NT2/D1 (cell line): Measurements from ENCODE around the gene FOXP4.

Experiments used
- SUZ12 ChIP-seq: IDR thresholded peaks from 2 replicates; pipeline ENCODE4 v1.6.1; 2011; ENCODE audit not compliant: insufficient read length, insufficient read depth; ENCODE audit errors: extremely low read depth
- ZNF274 ChIP-seq: IDR thresholded peaks from 2 replicates; pipeline ENCODE4 v1.6.1; 2011; ENCODE audit warnings: mild to moderate bottlenecking, low read depth, low read length

DNA sequence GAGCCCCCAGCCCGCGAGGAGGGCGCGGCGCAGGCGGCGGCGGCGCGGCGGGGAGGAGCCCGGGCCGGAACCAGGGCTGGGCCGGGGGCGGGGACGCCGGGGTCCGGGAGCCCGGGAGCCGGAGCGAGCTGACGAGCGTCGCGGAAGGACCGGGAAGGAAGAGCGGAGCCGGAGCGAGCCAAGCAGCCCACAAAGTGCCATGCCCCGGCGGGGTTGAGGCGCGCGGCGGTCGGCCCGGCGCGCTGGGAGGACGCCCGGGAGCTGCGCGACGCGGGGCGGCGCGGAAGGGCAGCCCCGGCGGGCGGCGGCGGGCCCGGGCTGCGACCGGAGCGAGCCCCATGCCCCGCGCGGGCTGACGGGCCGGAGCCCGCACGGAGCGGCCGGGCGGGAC lies 289 bp downstream of the FOXP4 start:
- TF ChIP-seq SUZ12 (no peak), ZNF274 (no peak)
